GM18498 (cell line): Measurements from ENCODE around the gene PITX3.

Experiments used
- ATAC-seq: cut with Tn5 transposase; IDR thresholded peaks from one replicate; pipeline ENCODE4 v1.9.1; 2021; ENCODE audit warnings: mild to moderate bottlenecking, moderate library complexity; ENCODE audit not compliant: unreplicated experiment

The PITX3 gene

DNA sequence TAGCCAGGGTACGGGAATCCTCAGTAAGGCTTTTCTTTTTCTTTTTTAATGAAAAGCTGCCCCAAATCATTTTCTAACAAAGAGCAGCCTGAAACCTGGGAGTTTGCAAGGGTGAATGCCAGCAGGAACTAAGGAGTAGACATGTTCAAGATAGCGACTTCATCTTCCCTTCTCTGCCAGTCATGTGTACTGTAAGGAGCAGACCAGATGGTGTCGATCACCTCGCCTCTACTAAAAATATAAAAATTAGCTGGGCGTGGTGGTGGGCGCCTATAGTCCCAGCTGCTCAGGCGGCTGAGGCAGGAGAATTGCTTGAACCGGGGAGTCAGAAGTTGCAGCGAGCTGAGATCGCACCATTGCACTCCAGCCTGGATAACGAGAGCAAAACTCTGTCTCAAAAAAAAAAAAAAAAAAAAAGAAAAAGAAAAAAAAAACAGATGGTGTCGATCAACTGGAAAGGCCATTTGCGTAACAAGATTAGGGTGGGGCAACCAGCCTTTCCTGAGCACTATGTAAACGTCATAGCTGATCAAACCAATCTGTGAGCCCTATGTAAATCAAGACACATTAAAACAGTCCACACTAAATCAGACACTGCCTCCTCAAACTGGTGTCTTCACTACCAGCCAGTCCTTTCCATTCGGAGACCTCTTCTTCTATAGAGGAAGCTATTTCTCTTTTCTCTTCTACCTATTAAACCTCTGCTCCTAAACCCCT, 55.3 kb downstream of the PITX3 start:
- ATAC-seq = no peak

DNA sequence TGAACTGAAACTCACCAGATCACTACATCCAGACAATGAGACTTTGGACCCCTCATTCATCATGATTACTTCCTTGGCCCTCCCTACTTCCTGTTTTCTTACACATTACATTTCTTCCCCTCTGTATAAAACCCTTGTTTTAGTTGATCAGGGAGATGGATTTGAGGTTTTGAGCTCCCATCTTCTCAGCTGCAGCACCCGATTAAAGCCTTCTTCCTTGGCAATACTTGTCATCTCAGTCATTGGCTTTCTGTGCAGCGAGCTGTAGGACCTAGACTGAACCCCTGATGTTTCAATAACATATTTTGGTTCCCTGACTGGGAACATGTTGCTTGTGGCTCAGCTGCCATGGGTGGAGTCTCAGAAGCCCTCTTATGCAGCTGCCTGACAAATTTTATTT, 56.0 kb downstream of the PITX3 start:
- no peak for ATAC-seq

DNA sequence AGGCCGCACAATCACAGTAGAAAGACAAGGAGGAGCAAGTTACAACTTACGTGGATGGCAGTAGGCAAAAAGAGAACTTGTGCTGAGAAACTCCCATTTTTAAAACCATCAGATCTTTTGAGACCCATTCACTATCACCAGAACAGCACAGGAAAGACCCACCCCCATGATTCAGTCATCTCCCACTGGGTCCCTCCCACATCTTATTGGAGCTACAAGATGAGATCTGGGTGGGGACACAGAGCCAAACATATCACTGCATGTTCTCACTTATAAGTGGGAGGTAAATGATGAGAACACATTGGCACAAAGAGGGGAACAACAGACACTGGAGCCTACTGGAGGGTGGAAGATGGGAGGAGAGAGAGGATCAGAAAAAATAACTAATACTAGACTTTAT, 56.7 kb downstream of the PITX3 start:
- ATAC-seq = no peak
